Thoracic aorta (tissue), 2 donors: ENCODE results near the gene GRM2. TPM values are rescaled to one million over a fixed set of nuclear protein-coding genes. Genes with fewer than 3 reads are reported as not detected.

ENCODE experiments used
- ATAC-seq: fragments of 150-250 bp; one replicate; pipeline ENCODE4 v1.8.0; 2017; ENCODE audit warnings: low read depth; ENCODE audit not compliant: insufficient number of reproducible peaks, low FRiP score
- DNase-seq: peaks from one replicate; pipeline ENCODE4 v3.0.0-alpha.2; 2020; ENCODE audit warnings: low spot score
- H3K27ac ChIP-seq, 2 donors: fragments of 200-600 bp; sonication (generic); 1 replicate in 1 of 2; 2 replicates in 1 of 2; pipeline ENCODE4 v1.5.1; 2016; ENCODE audit warnings: mild to moderate bottlenecking in 2 of 2, moderate library complexity in 2 of 2
- H3K27me3 ChIP-seq: fragments of 200-600 bp; sonication (generic); replicated peaks from 2 replicates; pipeline ENCODE4 v1.6.0; 2016; ENCODE audit warnings: mild to moderate bottlenecking; ENCODE audit not compliant: insufficient read depth
- H3K36me3 ChIP-seq: fragments of 200-600 bp; sonication (generic); one replicate; pipeline ENCODE4 v1.5.1; 2016
- H3K4me1 ChIP-seq, 2 donors: fragments of 200-600 bp; sonication (generic); 1 replicate in 1 of 2; 2 replicates in 1 of 2; pipeline versions ENCODE4 v1.5.1 to v1.6.0; 2016; ENCODE audit warnings: low read depth in 2 of 2, mild to moderate bottlenecking in 1 of 2; ENCODE audit not compliant: control insufficient read depth in 1 of 2
- H3K4me3 ChIP-seq: fragments of 200-600 bp; sonication (generic); 2 replicates; pipeline ENCODE4 v1.5.1; 2016; ENCODE audit warnings: mild to moderate bottlenecking
- H3K9me3 ChIP-seq: fragments of 200-600 bp; sonication (generic); 2 replicates; pipeline ENCODE4 v1.5.1; 2016
- total RNA-seq, 2 donors: library from RNA; depleted of rRNA; stranded (reverse); fragments of >200 nt; gene quantifications; one replicate each; pipeline versions ENCODE4 v1.1.0 to v1.2.3, GENCODE V29; 2016
- TF ChIP-seq, protein P1 (sequence below): fragments of 200-600 bp; sonication (generic); IDR thresholded peaks from one replicate; pipeline ENCODE4 v1.5.1; 2019; ENCODE audit warnings: antibody characterized with exemption

Gene GRM2
- total RNA-seq, 2 donors from 2014 or later, result 0.49 to 0.54 TPM

DNA sequence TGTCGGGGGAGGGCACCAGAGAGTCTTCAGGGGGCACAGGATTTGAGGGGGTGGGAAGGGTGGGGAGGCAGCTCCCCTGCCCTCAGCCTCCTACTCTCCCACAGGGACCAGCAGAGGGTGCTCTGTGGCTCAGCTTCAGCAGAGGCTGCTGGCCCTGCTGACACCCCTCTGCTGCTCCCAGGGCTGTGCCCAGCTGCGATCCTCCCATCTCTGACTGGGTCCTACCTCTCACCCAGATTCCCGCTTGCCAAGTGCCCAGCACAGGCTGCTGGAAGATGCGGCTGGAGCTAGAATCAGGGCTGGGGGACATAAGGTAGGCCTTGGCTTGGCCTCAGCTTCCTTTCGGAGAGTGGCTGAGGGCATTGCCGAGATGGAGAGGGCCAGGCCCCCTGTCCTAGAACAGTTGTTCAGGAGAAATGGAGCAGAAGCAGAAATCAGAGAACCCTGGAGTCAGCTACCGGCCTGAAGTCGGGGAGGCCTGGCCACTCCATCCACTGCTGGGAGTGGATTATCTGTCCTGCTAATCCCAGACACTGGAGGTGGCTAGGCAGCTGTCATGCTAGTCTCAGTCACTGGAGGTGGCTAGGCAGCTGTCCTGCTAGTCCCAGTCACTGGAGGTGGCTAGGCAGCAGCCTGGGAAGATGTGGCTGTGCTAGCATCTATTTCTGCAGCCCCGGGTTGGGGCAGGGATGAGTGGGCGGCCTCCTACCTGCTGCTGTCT, 3.9 kb downstream of the GRM2 start:
- H3K27ac ChIP-seq, result no peak overlapping the region
- TF ChIP-seq, protein P1, sequence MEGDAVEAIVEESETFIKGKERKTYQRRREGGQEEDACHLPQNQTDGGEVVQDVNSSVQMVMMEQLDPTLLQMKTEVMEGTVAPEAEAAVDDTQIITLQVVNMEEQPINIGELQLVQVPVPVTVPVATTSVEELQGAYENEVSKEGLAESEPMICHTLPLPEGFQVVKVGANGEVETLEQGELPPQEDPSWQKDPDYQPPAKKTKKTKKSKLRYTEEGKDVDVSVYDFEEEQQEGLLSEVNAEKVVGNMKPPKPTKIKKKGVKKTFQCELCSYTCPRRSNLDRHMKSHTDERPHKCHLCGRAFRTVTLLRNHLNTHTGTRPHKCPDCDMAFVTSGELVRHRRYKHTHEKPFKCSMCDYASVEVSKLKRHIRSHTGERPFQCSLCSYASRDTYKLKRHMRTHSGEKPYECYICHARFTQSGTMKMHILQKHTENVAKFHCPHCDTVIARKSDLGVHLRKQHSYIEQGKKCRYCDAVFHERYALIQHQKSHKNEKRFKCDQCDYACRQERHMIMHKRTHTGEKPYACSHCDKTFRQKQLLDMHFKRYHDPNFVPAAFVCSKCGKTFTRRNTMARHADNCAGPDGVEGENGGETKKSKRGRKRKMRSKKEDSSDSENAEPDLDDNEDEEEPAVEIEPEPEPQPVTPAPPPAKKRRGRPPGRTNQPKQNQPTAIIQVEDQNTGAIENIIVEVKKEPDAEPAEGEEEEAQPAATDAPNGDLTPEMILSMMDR, result no peak
- no peaks in the 10 kb centered on the region for H3K36me3 ChIP-seq
- DNase-seq (no peak), ATAC-seq (no peak)
- no peaks in the 10 kb centered on the region for H3K27me3 ChIP-seq
- H3K9me3 ChIP-seq, result no peaks in the 10 kb centered on the region
- no peak overlapping the region for H3K4me3 ChIP-seq
- peaks cover 0 to 5% of the 10 kb centered on the region in 2 donors for H3K4me1 ChIP-seq

- H3K36me3 ChIP-seq, result no peaks in the 10 kb centered on the region
- no peak overlapping the region for H3K4me3 ChIP-seq
- ATAC-seq, result no peak
- H3K27me3 ChIP-seq, result no peaks in the 10 kb centered on the region
- TF ChIP-seq, protein P1, result no peak
- DNase-seq, result no peak
- no peak overlapping the region for H3K27ac ChIP-seq
- peaks cover 0 to 5% of the 10 kb centered on the region in 2 donors for H3K4me1 ChIP-seq
- no peaks in the 10 kb centered on the region for H3K9me3 ChIP-seq
Measured at GRCh38 chr3:51711352-51712037, 4.6 kb downstream of the GRM2 start.

- H3K27me3 ChIP-seq, result no peaks in the 10 kb centered on the region
- no peak for DNase-seq
- no peaks in the 10 kb centered on the region for H3K36me3 ChIP-seq
- TF ChIP-seq, protein P1, result no peak
- H3K27ac ChIP-seq, result no peak overlapping the region
- peaks cover 0 to 4% of the 10 kb centered on the region in 2 donors for H3K4me1 ChIP-seq
- H3K9me3 ChIP-seq, result no peaks in the 10 kb centered on the region
- no peak for ATAC-seq
- no peak overlapping the region for H3K4me3 ChIP-seq
Measured at GRCh38 chr3:51712038-51712420, 5.2 kb downstream of the GRM2 start.

- no peaks in the 10 kb centered on the region for H3K4me1 ChIP-seq
- H3K27ac ChIP-seq, result no peak overlapping the region
- no peaks in the 10 kb centered on the region for H3K9me3 ChIP-seq
- ATAC-seq (no peak), DNase-seq (no peak)
- H3K4me3 ChIP-seq, result no peak overlapping the region
- no peaks in the 10 kb centered on the region for H3K27me3 ChIP-seq
- no peaks in the 10 kb centered on the region for H3K36me3 ChIP-seq
- TF ChIP-seq, protein P1, result no peak
Measured at GRCh38 chr3:51712511-51712931, 5.7 kb downstream of the GRM2 start.

- DNase-seq, result no peak
- Histone ChIP-seq H3K36me3 (no peaks in the 10 kb centered on the region), H3K27me3 (no peaks in the 10 kb centered on the region), H3K4me3 (no peak overlapping the region), H3K27ac (no peak overlapping the region), H3K4me1 (no peaks in the 10 kb centered on the region), H3K9me3 (no peaks in the 10 kb centered on the region)
- ATAC-seq, result no peak
- TF ChIP-seq, protein P1, result no peak
Measured at GRCh38 chr3:51712963-51713362, 6.1 kb downstream of the GRM2 start.
